Activated CD4-positive, alpha-beta T cell treated with anti-CD3 and anti-CD28 coated beads, Interleukin-2, amount 50 U/mL, for 24 hours (primary cell): Measurements from ENCODE around the gene DCANP1.
A peak's percentile ranks its signal among the peaks of the same experiment; 100 is the strongest.

Experiments used
- DNase-seq, 2 donors: peaks; one replicate each; pipeline ENCODE4 v3.0.0-alpha.2; 2020; ENCODE audit warnings: low read depth in 1 of 2, low spot score in 1 of 2

Gene DCANP1

GRCh38 chr5:135426102-135427082, 20.8 kb downstream of the DCANP1 start:
- peak in 1 of 2 donors; percentile 24 for DNase-seq

GRCh38 chr5:135425641-135426040, 21.5 kb downstream of the DCANP1 start:
- no peak for DNase-seq

- no peak for DNase-seq
Observed at GRCh38 chr5:135423846-135424168, 23.3 kb downstream of the DCANP1 start.

DNA sequence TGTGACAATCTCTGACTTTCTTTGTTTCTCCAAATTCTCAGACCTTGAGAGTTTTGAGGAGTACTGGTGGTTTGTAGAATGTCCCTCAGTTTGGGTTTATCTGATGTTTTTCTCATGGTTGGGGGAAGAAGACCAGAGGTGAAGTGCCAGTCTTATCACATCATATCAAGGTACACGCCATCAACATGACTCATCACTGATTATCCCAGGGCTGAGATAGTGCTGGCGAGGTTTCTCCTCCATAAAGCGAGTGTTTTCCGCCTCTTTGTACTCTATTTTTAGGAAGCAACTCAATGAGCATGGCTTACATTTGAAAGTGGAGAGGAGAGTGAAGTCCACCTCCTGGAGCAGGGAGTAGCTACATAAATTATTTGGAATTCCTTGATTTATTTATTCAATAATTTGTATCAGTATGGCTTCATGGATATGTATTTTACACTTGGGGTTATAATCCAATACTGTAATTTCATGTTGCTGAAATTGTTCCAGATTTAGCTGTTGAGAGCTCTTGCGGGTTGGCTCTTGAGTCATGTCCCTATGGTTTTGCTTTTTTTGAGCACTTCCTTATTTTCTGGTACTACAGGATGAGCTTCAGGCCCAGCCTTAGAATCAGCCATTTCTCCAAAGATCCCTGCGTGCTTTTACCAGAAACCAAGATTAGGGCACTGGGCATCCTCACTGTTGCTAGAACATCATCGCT, 23.9 kb downstream of the DCANP1 start:
- no peak for DNase-seq

GRCh38 chr5:135422419-135422818, 24.7 kb downstream of the DCANP1 start:
- DNase-seq, result no peak

DNA sequence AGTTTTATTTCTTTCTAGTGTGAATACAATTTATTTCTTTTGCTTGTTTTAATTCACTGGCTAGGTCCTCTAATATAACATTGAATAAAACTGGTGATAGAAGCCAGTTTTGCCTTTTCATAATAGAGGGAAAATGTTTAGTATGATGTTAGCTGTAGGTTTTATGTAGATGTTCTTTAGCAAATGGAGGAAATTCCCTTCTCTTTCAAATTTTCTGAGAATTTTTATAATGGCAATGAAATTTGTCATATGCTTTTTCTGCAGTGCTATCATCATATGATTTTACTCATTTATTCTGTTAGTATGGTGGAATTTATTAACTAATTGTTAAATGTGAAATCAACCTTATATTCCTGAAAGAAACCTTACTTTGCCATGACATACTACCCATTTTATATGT, 30.1 kb downstream of the DCANP1 start:
- DNase-seq, result no peak

- no peak for DNase-seq
Observed at GRCh38 chr5:135405082-135405481, 42.1 kb downstream of the DCANP1 start.

DNA sequence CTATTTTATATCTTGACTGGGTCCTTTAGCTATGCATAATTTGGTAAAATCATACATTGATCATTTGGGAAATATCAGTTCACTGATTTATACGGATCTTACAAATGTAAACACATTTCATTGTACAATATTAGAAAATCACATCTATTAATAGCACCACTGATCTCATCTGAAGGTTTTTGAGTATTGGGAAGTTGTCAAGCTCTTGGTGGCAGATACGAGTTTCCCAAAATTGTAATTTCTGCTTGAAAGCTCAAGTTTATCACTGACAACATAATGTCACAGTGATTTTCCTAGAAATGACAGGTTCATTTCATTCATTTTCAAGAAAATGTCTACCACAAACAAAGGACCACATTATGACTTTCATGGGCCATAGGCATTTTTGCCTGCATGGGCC, 45.1 kb downstream of the DCANP1 start:
- no peak for DNase-seq

GRCh38 chr5:135400866-135401265, 46.3 kb downstream of the DCANP1 start:
- no peak for DNase-seq

DNA sequence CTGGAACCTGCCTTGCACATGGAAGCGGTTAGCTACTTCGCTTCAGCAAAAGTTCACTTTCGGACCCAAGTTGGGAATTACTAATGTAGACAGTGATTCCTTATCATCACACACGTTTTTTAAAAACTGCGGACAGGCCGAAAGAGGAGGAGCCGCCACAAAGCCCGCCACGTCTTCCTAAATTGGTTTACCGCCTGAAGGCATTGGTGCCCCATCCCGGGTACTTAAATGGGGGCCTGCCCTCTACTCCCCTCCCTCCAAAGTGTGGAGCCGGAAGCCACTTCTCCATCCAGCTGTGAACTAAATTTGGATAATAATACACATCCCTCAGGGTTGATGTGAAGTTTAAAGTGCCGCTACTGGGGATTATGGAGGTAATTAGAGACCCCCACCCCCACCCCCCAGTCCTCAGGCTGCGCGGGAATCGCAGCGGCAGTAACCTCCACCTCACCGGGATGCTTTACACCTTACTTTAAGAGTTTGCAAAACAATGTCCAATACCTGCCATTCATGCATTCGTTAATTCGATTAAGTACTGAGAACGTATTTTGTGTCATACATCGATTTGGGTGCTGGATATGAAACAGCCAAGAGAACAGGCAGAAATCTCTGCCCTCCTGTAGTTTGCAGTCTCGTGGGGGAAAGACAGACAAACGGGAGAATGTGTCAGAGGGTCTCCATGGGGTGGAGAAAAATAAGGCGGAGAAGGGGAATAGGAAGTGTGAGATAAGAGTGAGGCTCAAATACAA, 47.2 kb downstream of the DCANP1 start:
- no peak for DNase-seq

DNA sequence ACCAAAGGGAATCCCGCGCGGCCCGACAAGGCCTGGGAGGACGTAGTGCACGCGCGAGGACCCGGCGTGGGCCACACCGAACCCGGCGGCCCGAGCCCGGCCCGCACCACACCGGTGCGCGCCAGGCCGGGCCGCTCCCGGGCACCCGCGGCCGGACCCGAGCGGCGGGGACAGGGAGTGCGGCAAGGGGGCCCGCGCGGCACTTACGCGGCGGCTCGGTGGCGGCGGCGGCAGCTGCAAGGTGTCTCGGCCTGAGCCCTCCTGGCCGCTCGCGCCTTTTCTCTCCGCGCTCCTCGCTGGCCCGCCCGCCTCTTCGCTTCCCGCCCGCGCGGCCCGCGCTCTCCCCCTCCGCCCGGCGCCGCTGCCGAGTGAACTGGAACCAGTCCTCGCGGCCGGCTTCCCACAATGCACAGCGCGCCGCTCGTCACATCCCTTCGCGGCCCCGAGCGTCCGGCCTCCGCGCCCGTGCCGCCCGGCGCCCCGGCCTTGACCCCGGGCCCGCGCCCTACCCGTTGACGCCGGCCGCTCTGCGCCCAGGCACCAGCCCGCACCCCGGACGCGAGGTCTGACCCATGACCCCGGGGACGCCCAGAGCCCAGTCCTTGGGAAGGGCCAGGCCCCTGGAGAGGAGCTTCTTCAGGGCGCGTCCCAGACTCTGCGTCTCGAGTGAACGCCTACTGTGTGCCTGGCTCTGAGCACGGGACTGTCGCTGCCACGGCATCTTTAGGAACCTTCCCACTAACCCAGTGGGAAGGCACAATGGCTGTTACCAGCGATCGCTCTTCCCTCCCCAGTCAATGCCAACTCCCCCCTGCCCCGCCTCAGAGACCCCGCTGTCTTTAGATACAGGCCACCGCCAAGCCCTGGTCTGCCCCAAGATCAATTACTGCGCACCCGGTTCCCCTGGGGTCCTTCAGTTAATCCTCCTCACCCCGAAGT, 48.0 kb downstream of the DCANP1 start, which contains the start of gene MACROH2A1:
TSS of gene MACROH2A1 (minus strand) at position 377 of the 939 bp plus-strand sequence. CDS start 10,138 bp downstream, outside the sequence.
- DNase-seq, result peak; percentile 68 to 69

DNA sequence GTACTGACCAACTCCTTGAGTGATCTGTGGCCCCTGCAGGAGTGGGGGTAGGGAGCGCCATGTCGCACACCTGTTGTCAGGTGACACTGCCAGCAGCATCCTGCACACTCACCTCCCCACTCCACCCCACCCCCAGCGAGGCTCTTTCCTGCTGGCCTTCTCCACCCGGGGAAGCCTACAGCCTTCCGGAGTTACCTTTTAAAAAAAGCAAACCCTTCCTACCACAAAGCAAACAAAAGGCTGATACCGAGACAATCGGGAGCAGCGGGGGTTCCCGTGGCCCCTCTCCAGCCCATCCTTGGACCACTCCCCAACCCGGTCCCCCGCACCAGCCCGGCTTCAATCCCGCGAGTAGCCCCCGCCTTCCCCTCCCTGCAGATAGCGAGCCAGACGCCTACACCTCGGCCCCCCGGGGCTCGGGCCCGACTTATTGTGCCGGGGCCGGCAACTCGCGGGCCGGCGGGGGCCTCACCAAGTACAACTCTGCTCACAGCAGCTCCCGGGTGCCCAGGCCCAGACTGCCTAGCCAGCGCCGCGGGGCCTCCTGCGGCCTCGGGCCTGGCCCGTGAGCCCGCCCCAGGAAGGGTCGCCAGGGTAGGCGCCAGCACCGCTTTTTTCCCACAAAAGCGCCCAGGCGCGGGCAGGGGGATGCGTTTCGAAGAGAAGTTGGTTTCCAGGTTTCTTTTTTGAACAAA, 48.8 kb downstream of the DCANP1 start:
- peak in 1 of 2 donors; percentile 29 for DNase-seq

GRCh38 chr5:135397084-135397483, 50.1 kb downstream of the DCANP1 start:
- DNase-seq, result no peak

DNA sequence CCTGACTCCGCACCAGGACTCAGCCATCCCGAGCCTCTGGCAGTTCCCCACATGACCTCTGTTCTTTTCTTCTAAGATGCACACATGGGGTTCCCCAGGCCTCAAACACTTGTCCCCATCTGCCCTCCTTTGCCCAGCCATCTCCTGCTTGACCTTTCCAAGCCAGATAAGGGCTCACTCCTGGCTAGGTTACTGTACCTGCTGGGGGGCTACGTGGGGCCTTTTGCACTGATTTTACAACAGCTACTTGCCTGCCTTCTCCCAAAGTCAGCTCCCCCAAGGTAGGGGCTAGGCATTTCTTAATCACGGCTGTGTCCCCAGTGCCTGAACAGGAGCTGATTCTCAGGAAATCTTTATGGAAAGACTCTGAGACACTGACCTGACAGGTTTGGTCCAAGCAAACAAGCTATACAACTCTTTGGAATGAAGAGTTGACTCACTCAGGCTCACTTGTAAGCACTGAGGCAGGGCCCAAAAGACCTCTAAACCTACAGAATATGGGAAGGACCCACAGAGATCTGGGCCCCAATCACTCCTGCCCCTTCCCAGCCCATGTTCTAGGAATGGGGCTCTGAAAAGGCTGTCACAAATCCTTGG, 50.6 kb downstream of the DCANP1 start:
- no peak for DNase-seq

- DNase-seq, result no peak
Observed at GRCh38 chr5:135395866-135396265, 51.3 kb downstream of the DCANP1 start.

- no peak for DNase-seq
Observed at GRCh38 chr5:135395451-135395850, 51.7 kb downstream of the DCANP1 start.
